ENCODE measurements around the gene ADAM19.

The ADAM19 gene

DNA sequence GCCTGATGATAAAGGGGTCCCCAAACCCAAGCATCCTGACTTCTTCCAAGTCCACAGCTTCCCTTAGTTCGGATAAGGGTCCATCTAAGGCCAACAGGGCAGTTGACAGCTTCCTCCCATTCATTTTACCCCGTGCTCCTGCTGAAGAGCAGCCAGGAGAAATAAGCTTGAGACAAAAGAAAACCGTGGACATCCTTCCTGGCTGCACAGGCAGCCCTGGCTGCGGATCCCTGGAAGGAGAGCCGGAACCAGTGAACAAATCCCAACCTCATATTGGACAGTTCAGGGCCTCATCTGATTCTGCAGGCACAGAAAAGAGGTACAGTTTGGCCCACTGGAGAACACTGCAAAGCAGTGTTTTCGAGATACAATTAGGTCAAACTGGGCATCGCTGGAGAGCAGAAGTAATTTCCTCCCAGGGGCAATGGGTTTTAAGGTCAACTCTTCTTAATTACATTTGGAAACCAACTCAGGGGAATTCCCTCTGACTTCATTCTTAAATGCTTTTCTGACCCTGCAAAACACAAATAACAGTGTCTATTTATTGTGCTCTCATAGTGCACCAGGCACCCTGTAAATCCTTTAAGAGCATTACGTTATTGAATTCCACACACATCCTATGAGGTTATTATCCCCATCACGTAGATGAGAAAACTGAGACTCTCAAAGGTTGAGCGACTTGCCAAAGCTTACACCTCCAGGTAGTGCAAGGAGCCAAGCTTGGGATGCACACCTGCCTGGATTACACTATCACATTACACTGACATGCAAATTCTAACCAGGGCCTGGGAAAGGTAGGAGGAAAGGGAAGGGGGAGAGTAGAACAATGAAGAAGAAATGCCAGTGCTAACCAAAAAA lies 21.2 kb downstream of the ADAM19 start:
- H3K9me3 ChIP-seq (ENCODE audit: insufficient read depth, low read length) = no peaks in the 10 kb centered on the region
- TF ChIP-seq, protein P1, sequence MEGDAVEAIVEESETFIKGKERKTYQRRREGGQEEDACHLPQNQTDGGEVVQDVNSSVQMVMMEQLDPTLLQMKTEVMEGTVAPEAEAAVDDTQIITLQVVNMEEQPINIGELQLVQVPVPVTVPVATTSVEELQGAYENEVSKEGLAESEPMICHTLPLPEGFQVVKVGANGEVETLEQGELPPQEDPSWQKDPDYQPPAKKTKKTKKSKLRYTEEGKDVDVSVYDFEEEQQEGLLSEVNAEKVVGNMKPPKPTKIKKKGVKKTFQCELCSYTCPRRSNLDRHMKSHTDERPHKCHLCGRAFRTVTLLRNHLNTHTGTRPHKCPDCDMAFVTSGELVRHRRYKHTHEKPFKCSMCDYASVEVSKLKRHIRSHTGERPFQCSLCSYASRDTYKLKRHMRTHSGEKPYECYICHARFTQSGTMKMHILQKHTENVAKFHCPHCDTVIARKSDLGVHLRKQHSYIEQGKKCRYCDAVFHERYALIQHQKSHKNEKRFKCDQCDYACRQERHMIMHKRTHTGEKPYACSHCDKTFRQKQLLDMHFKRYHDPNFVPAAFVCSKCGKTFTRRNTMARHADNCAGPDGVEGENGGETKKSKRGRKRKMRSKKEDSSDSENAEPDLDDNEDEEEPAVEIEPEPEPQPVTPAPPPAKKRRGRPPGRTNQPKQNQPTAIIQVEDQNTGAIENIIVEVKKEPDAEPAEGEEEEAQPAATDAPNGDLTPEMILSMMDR (IDR thresholded peaks at IDR 0.05; ENCODE audit: low read depth, low read length) = no peak
- no peak for TF ChIP-seq EZH2phosphoT487 (IDR thresholded peaks at IDR 0.05; ENCODE audit: low read depth)
- H3K4me3 ChIP-seq (ENCODE audit: low read length) = no peak overlapping the region
- H4K20me1 ChIP-seq (ENCODE audit: insufficient read depth, low read length) = peaks cover 65% of the 10 kb centered on the region
- H3K79me2 ChIP-seq (ENCODE audit: low read length) = peaks cover 92% of the 10 kb centered on the region
- H3K27ac ChIP-seq (ENCODE audit: low read length) = no peak overlapping the region
- H3K36me3 ChIP-seq (replicated peaks; ENCODE audit: low read depth, low read length) = peaks cover 53% of the 10 kb centered on the region
- no peak overlapping the region for H3K4me2 ChIP-seq (ENCODE audit: low read length)
- no peaks in the 10 kb centered on the region for H3K27me3 ChIP-seq (ENCODE audit: low read depth, low read length)
- no peak overlapping the region for H3K9ac ChIP-seq (ENCODE audit: low read length)
- H3K4me1 ChIP-seq (ENCODE audit: low read length) = peaks cover 41% of the 10 kb centered on the region
- no peak overlapping the region for H2AFZ ChIP-seq (ENCODE audit: low read depth, low read length)

DNA sequence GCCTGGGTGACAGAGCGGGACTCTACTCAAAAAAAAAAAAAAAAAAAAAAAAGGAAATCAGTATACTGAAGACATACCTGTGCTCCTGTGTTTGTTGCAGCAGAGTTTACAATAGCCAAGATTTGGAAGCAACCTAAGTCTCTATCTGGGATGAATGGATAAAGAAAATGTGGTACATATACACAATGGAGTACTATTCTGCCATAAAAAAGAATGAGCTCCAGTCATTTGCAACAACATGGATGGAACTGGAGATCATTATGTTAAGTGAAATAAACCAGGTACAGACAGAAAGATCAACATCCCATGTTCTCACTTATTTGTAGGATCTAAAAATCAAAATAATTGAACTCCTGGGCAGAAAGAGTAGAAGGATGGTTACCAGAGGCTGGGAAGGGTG lies 22.9 kb downstream of the ADAM19 start:
- H3K79me2 ChIP-seq (ENCODE audit: low read length) = peaks cover 93% of the 10 kb centered on the region
- H3K4me3 ChIP-seq (ENCODE audit: low read length) = no peak overlapping the region

DNA sequence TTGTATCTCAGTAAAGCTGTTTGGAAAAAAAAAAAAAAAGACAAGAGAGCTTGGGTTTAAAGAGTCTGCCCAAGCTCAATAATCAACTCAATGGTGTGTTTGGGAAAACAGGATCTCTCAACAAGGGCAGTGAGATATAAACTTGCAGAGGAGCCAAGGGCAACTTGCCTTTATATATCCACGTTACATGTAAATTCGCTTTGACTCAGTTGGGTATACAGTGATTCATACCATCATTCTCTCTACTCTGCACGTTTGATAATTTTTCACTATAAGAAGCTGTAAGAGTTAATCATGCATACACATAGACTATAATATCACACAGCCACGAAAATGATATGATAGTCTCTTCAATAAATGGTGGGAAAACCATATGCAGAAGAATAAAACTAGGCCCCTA lies 24.9 kb downstream of the ADAM19 start:
- no peak overlapping the region for H3K9ac ChIP-seq (ENCODE audit: low read length)
- H3K27ac ChIP-seq (ENCODE audit: low read length) = no peak overlapping the region
- no peak for TF ChIP-seq EZH2phosphoT487 (IDR thresholded peaks at IDR 0.05; ENCODE audit: low read depth)
- TF ChIP-seq, protein P1 (IDR thresholded peaks at IDR 0.05; ENCODE audit: low read depth, low read length) = no peak
- H3K4me2 ChIP-seq (ENCODE audit: low read length) = 0 out of 2 replicates have a peak overlapping the region, but pooled peaks have one; percentile 28
- H3K79me2 ChIP-seq (ENCODE audit: low read length) = peaks cover 97% of the 10 kb centered on the region
- H2AFZ ChIP-seq (ENCODE audit: low read depth, low read length) = no peak overlapping the region
- peaks cover 51% of the 10 kb centered on the region for H3K4me1 ChIP-seq (ENCODE audit: low read length)
- no peaks in the 10 kb centered on the region for H3K9me3 ChIP-seq (ENCODE audit: insufficient read depth, low read length)
- H3K36me3 ChIP-seq (replicated peaks; ENCODE audit: low read depth, low read length) = peaks cover 33% of the 10 kb centered on the region
- H3K4me3 ChIP-seq (ENCODE audit: low read length) = no peak overlapping the region
- H3K27me3 ChIP-seq (ENCODE audit: low read depth, low read length) = no peaks in the 10 kb centered on the region
- H4K20me1 ChIP-seq (ENCODE audit: insufficient read depth, low read length) = peaks cover 63% of the 10 kb centered on the region

More for the DNA sequence above, 22.9 kb downstream of the ADAM19 start:
- peaks cover 37% of the 10 kb centered on the region for H3K36me3 ChIP-seq (replicated peaks; ENCODE audit: low read depth, low read length)
- no peak overlapping the region for H3K4me2 ChIP-seq (ENCODE audit: low read length)
- no peak overlapping the region for H2AFZ ChIP-seq (ENCODE audit: low read depth, low read length)
- peaks cover 47% of the 10 kb centered on the region for H3K4me1 ChIP-seq (ENCODE audit: low read length)
- no peak overlapping the region for H3K27ac ChIP-seq (ENCODE audit: low read length)
- no peaks in the 10 kb centered on the region for H3K9me3 ChIP-seq (ENCODE audit: insufficient read depth, low read length)
- no peaks in the 10 kb centered on the region for H3K27me3 ChIP-seq (ENCODE audit: low read depth, low read length)
- no peak for TF ChIP-seq EZH2phosphoT487 (IDR thresholded peaks at IDR 0.05; ENCODE audit: low read depth)
- TF ChIP-seq, protein P1 (IDR thresholded peaks at IDR 0.05; ENCODE audit: low read depth, low read length) = no peak
- H4K20me1 ChIP-seq (ENCODE audit: insufficient read depth, low read length) = peaks cover 64% of the 10 kb centered on the region
- H3K9ac ChIP-seq (ENCODE audit: low read length) = no peak overlapping the region

DNA sequence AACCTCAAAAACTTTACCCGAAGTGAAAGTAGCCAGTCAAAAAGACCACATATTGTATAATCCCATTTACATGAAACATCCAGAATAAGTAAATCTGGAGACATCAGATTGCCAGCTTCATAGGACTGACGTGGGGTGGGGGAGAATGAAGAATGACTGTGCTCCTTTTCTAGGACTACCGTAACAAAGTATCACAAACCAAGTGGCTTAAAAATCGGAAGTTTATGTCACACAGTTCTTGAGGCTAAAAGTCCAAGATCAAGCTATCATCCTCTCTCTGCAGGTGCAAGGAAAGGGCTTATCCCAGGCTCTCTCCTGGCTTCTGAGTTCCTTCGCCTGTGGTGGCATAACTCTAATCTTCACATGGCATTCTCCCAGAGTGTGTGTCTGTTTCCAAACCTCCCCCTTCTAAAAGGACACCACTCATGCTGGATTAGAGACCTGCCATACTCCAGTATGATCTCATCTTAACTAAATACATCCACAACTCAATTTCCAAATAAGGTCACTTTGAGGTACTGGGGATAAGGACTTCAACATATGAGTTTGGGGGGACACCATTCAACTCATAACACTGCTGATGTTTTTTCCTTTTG lies 25.5 kb downstream of the ADAM19 start:
- Histone ChIP-seq H3K36me3 (replicated peaks; ENCODE audit: low read depth, low read length) (peaks cover 27% of the 10 kb centered on the region), H3K9ac (ENCODE audit: low read length) (no peak overlapping the region), H3K27ac (ENCODE audit: low read length) (no peak overlapping the region), H3K27me3 (ENCODE audit: low read depth, low read length) (no peaks in the 10 kb centered on the region), H3K79me2 (ENCODE audit: low read length) (peaks cover 97% of the 10 kb centered on the region), H3K4me2 (ENCODE audit: low read length) (peak overlapping the region; percentile 28), H4K20me1 (ENCODE audit: insufficient read depth, low read length) (peaks cover 63% of the 10 kb centered on the region), H2AFZ (ENCODE audit: low read depth, low read length) (no peak overlapping the region), H3K4me3 (ENCODE audit: low read length) (peak overlapping the region; percentile 16; the same call in 1 of the 2 replicates), H3K4me1 (ENCODE audit: low read length) (peaks cover 51% of the 10 kb centered on the region), H3K9me3 (ENCODE audit: insufficient read depth, low read length) (no peaks in the 10 kb centered on the region)
- TF ChIP-seq, protein P1 (IDR thresholded peaks at IDR 0.05; ENCODE audit: low read depth, low read length) = no peak
- no peak for TF ChIP-seq EZH2phosphoT487 (IDR thresholded peaks at IDR 0.05; ENCODE audit: low read depth)

All from OCI-LY3 (cell line).